GM19463 (cell line): ENCODE measurements around the gene PDE11A.

Experiments
- ATAC-seq: cut with Tn5 transposase; IDR thresholded peaks from one replicate; pipeline ENCODE4 v1.9.1; 2021; ENCODE audit warnings: mild to moderate bottlenecking, moderate library complexity; ENCODE audit not compliant: unreplicated experiment

PDE11A gene

DNA sequence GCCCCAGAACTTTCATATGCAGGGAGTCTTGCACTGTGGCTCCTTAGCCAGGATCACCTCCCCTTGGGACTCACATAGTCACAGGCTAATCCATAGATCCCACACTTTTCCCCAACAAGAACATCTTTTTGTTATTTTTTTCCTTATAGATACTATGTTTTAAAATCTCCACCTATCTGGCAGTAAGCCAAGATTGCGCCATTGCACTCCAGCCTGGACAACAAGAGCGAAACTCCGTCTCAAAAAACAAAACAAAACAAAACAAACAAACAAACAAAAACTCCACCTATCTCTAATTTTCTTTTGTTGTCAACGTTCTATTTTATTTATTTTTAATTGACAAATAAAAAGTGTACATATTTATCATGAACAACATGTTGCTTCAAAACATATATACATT, 141.7 kb downstream of the PDE11A start:
- no peak for ATAC-seq

DNA sequence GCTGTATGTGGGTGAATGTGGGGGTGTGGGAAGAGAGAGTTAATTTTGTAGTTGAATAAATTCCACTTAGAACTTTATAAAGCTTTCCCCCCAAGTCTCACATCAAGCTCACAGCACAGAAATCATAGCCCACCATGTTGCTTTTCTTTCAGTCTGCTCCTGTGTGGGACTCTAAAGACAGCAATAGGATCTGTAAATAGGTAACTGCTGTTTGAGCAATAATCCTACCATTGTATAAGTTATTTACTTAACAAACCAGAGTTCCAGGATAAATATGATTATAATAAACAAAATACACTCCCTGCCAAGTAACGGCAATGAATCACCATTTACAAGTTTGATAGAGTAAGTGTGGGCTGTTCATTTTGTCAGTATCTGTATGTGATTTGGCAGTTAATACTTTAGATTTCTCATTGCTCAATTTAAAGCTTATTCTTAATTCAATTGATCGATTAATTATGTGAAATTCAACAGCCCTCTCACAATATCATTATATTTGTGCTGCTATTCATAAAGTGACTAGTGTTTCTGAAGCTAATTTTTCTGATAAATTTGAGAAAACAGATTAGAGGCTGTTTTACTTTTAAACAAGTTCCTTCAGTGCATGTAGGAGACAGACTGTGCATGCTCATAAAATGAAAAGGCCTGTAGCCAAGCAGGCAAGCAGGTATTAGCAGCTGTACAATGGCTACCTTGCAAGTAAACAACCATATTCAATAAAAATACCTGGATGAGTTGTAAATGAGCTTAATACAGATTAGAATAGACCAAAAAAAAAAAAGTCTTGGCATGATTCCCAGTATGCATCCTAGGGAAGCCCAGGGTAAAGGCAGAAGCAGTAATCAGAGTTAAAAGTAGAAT, 142.7 kb downstream of the PDE11A start:
- ATAC-seq, result no peak

DNA sequence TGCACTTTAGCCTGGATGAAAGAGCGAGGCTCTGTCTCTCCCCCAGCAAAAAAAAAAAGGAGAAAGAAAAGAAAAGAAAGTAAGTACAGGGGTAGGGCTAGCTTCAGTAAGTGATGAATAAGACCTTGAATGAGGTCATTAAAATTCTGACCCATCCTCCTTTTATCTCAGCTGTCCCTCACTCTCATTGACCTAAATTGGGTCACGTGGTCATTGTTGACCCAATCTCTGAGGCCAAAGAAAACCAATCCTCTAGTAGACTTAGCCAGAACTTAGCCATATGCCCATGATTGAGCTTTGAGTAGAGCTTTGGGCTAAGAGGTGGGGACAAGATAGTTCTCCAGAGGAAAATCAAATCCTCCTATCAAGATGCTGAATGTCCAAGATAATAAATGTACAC, 149.3 kb downstream of the PDE11A start:
- no peak for ATAC-seq

DNA sequence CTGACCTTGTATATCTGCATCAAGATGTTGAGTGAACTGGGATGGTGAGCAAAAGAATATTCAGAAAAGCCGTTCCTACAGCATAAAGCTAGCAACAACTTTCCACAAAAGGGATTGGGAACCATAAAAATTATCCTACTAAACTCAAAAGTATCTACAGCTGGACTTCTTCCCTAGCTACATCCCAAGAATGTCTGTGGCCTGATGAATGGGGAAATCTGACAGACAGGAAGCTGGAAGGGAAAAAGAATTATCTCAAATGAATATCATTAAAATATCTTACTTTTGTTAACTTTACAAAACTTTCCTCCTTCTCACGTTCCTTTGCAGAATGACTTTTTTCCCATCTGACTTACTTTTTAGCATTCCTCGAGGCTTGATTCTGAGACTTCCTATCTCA, 150.9 kb downstream of the PDE11A start:
- ATAC-seq, result no peak

DNA sequence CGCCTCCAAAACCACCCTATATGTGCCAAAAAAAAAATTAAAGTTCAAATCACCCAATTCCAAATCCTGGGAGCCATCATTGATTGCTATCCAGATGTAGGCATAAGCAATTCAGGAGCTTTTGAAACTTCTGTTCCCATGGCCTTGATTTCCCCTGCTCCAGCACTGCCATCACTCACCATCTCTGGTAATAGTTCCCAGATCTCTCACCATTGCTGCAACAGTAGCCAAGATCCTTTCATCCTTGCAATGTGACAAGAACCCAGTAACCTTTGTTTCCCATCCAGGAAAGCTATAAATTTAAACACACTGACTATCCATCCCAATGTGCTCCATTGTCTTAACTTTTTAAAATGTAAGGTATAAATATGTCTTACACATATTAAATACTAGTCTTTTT, 155.4 kb downstream of the PDE11A start:
- ATAC-seq, result no peak

DNA sequence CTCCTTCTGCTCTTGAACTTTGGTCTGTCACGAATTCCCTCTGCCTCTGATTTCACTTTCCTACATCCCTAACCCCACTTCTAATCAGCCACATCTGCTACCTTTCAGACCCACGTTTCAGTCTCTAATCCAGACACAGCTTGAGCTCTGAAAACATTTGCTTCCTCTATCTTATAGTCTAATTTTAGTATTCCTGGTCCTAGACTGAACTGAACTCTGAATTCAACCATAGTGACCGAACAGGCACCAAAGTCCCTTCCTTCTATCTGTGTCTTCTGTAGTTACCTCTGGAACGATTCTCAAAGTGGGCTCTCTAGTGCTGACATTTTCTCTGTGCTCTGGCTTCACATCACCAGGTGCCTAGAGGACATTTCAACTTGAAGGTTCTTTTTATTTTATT, 156.2 kb downstream of the PDE11A start:
- no peak for ATAC-seq

DNA sequence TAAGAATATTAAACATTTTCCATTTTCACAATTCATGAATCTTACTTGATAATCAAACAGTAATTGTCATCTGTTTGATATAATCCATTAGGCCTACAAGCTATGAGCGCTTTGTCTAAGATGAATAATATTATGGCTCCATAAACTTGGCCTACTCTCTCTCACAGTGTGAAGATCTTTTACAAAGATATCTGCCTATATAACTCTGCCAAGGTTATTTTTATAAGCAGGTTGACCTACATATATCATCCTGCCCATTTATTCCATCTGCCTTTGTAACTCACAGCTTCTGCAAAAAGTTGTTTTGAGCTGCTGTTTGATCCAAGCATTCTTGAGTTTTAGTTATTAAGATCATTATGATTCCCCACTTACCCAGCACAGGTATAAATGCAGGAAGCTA, 158.3 kb downstream of the PDE11A start:
- ATAC-seq, result no peak

DNA sequence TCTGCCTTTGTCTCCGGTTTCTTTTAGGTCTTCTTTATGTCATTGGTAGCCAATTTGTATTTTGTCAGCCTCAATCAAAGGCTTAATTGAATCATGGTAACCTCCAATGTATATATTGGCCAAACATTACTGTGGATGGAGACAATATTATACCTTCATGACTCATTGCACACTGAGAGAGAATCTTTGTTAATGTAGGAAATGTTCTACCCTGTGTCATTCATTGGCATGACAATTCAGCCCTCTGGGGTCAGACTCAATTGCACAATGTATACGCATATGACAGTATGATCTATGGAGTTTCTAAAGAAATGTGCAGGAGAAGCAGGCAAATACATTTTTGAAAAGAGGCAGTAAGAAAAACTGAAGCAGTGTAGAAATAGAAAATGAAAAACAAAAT, 162.6 kb downstream of the PDE11A start:
- no peak for ATAC-seq

DNA sequence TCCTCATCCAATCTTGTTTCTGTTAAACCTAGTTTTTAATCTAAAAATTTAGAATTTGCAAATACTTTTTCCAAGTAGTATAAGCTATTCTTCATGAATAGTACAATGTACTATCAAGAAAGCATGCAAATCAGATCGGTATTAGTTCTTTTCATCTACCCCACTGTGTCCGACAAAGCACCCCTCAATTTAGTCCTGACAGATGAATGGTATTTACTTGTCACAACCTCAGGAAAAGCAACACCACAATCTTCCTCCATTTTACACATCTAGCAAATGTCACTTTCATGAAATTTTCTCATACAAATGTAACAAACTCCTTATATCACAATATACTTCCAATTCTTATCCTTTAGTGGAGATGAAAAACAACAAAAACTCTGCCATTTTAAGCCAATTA, 163.8 kb downstream of the PDE11A start:
- ATAC-seq, result no peak

DNA sequence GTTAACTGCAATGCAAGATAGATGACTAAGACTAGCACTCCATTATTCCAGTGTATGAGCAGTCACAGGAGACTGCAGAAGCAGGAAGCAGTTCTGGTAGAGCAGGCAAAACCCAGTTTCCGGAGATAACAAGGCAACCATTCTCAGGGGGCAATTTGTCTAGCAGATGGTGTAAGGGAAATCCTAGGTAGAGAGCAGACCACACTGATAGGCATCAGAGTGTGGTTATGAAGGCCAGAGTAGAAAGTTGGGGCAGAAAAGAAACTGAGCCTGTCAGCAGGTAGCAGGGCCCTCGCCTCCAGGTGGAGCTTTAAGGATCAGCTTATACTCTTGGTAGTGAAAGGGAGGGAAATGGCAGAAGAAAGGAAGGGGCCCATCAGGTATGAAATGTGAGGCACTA, 164.4 kb downstream of the PDE11A start:
- no peak for ATAC-seq

DNA sequence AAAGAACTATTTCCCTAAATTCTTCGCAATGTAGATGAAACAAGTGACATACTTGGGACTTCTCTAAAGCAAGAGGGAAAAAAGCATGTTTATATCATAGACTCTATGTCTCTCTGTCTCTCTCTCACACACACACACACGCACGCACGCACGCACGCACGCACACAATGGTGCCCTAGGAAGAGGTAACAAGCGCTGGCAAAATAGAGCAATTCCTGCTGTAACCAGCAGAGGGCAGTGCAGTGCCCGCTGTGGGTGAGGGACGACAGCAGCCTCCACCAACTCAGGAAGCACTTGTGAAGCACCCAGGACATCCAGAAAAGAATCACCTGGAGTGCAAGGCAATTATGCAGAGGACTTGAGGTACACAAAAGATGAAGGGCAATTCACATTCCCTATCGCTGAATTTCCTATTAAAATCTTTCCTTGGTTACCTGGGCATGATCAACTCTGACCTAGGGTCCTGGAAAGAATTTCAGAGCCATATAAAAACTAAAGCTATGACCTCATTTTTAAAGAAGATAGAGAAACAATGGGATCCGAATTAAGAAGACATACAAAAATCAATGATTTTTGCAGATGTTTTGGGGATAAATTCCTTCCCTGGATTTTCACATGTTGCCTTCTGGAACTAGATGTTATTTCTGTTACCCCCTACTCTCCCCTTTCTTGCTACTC, 166.4 kb downstream of the PDE11A start:
- peak; percentile 87 for ATAC-seq

DNA sequence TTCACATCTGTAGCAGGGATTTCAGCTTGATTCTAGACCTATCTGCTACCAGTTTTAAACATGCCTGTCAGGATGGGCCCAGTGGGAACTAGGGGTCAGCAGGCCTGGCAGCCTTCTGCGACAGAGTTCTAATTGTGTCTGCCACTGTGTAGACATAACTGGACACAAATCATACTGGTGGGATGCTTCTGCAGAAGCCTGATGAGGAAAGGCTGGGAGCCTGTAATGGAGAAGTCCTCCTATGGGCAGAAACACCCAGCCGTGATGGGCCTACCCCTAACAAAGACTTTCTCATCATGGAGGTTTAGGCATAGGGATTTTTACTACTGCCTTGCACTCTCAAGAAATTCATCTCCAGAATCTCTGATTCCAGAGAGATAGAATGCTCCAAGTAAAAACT, 166.9 kb downstream of the PDE11A start:
- no peak for ATAC-seq

DNA sequence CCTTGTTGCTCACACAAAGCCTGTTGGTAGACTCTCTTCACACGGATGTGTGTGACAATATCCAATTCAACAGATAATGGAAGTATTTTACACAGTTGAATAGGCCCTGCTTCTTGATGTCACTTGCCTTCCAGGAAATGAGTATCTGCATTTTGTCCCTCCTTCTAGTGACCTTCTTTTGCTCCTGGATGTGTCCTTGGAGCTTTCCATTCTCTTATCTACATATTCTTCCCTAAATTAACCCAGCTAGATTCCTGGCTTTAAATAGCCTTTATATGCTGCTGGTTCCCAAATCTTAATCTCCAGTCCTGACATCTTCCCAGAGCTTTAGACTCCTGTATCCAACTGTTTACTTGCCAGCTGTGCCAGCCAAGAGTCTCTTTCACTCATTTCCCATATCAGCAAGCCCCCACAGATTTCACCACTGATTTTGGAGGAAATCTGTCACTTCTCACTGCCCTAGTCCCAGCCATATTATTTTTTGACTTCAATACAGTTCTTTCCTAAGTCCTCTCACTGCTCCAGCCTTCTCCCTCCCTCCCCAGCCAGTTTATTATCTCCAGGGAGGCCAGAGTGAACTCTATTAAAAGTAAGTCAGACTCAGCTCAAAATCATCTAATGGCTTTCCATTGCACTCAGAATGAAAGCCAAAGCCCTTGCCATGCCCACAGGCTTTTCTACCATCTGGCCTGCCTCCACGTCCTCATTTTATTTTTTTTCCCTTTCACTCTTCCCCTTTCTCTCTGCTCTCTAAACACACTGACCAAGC, 170.0 kb downstream of the PDE11A start:
- ATAC-seq, result no peak

DNA sequence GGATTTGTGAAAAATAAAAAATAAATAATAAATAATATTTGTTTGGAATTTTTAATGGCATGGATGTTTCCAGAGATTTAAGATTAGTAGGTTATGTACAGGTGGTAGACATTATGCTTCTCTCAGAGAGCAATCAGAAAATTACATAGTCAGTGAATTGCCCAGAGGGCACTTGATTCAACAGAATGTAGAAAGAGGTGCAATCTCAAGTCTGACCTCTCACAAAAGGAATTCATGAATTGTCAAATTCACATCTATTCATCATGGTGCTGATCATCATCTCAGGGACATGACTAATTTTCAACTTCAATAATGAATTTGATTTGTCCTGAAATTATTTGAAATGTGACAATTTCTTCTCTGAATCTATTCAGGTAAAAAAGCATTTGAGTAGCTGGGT, 172.5 kb downstream of the PDE11A start:
- no peak for ATAC-seq

DNA sequence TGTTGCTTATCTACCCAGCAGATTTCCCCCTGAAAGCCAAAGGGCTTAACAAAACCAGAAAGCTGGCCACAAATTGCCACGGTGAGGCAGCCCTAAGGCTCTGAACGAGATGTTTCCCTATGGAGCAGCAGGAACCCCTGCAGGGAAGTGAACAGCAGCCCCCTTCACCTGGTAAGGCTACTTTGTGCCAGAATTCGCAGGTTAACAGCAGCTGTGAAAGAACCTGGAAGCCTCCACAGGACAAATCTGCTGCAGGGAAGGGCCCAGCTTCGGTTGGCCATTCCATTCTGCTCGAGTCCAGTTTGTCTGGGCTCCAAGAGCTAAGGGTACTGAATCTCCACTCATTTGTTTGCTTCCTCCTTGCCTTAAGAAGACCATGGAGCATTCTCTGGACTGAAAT, 175.3 kb downstream of the PDE11A start:
- no peak for ATAC-seq

DNA sequence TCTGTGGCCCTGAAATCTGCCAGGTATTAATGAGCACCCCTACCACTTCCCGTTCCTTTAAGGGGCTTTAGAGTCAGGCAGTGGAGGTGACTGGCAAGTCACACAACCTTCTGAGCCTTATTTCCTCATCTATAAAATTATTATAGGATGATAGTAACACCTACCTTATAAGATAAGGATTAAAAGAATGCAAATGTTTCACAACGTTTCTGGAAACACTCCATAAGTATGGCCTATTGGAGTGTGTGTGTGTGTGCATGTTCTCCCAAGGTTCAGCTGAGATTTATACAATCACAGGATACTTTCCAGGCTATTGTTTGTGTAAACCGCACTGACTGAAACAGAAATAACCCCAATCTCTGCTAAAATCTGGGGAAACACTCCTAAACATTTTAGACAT, 176.0 kb downstream of the PDE11A start:
- no peak for ATAC-seq

DNA sequence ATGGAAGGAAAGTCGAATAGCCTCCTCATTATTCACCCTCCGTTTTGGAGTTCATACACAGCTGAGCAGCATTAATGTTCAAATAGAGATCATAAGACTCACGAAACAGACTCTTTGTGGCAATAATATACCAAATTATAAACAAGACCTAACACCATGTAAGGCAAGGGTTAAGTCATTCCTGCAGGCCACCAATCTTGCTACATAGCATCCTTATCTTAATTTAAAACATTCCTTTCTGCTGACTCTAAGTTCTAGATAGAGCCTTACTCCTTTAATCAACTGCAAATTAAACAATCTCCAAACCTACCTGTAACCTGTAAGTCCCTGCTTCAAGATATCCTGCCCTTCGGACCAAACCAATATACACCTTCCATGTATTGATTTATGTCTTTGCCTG, 178.0 kb downstream of the PDE11A start:
- no peak for ATAC-seq

DNA sequence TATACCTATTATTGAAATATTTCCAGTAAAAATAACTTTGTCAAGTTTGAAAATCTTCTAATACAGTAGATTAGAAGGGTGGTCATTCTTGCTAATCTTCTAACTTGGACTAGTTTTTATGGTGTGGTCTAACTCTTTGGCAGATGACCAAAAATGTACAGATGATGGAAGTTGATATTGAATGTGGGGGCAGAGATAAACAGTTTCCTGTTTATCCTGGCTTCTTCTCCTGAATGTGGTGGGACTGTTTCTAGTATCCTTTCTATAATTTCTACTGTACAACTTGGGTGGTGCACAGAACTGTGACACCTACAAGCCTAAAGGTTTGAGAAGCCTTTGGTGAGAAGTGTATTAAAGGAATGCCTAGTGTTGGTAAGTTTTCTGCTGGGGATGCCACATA, 178.7 kb downstream of the PDE11A start:
- ATAC-seq, result no peak

DNA sequence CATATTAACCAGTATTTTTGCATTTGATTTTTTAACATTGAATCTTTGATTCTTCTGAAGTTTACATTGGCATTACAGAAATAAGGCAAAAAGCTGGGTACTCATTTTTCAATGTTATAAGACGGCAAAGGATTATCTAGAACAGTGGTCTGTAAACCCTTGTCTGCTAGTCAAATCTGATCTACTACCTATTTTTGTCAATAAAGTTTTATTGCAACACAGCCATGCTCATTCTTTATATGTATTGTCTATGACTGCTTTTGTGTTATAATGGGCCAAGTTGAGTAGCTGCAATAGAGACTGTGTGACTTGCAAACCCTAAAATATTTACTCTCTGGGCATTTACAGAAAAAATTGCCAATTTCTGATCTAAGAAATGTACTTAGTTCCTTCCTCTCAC, 181.0 kb downstream of the PDE11A start:
- ATAC-seq, result no peak

DNA sequence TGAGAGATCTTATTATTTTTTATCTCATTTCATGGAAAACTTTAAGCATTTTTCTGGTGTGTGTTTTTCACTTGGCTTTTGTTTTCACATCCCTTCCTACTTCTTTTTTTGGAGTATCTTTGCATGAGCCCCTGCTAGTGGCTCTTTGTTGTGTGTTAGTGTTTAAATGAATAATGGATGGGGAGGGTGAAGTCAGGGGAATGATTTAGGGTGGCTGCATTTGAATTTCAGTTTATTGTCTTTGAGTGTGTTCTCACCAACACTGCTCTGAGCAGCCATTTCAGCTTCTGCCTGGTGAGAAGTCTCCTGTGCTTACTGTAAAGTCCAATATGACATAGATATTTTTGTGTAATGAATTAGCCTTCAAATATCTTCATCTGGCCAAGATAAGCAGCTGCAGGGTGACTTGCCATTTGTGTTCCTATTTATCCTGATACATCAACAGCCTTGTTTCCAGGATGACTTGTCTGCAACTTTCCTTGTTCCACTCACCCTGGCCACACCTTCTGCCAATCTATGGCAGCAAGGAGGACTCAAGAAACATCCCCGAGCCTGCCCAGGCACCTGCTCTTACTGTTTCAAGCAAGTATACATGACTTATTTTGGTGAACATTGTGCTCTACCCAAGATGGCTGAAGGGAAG, 182.6 kb downstream of the PDE11A start:
- no peak for ATAC-seq

DNA sequence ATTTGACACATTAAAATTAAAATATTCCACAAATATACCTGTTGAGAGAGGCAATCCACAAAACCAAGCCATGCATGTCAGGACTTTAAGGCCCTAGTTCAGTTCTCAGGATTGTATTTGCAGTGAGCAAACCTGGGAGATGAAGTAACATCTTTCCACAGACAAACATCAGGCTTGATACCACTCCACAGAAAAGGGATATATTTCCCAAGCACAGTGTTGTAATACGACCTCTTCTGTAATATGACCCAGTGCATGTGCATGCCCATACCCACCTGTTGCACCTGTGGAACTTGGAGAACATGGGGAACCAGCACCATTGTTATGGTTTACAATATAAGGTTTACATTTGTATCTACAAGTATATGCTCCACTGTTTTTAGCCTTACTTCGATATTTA, 184.0 kb downstream of the PDE11A start:
- no peak for ATAC-seq
